HG03039 (cell line): Measurements from ENCODE around the gene PHEX.

Experiments
- ATAC-seq: cut with Tn5 transposase; IDR thresholded peaks from one replicate; pipeline ENCODE4 v1.9.1; 2021; ENCODE audit warnings: mild to moderate bottlenecking, moderate library complexity; ENCODE audit not compliant: unreplicated experiment

Gene PHEX

GRCh38 chrX:22039541-22039940 is 7.4 kb downstream of the PHEX start:
- ATAC-seq, result no peak

DNA sequence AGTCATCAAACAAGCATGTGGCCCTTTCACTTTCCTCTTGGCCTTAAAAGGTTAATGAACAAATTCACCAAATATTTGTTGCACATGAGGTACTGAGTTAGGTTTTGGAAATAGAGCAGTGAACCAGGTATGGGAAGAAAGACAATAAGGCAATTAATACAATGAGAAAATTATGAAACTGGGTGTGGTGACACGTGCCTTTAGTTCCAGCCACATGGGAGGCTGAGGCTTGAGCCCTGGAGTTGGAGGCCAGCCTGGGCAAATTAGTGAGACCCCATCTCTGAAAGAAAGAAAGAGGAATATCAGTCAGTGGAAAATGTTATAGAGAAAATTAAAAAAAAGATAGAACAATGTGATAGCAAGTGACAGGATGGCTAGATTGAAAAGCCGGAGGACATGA is 8.1 kb downstream of the PHEX start:
- ATAC-seq, result no peak

- no peak for ATAC-seq
Measured at GRCh38 chrX:22041907-22042530, 9.9 kb downstream of the PHEX start.

DNA sequence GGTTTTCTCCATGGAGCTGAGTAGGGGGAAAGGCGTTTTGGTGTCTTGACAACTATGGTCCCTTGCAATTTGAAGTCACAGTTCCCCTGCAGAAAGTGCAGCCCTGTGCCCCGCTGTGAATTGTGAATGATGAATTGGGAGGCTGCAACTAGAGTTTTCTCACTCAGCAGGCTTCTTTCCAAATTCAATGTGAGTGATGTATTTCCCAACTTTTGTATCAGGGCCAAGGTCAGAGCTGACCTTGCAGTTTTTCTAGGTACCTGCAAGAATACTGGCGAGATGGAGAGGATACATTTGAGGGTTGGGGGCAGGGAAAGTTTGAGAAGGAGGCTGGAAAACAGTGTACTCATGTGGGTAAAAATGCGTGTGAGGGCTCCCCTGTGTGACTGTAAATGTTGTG is 11.7 kb downstream of the PHEX start:
- no peak for ATAC-seq

GRCh38 chrX:22047468-22047867 is 15.3 kb downstream of the PHEX start:
- no peak for ATAC-seq

DNA sequence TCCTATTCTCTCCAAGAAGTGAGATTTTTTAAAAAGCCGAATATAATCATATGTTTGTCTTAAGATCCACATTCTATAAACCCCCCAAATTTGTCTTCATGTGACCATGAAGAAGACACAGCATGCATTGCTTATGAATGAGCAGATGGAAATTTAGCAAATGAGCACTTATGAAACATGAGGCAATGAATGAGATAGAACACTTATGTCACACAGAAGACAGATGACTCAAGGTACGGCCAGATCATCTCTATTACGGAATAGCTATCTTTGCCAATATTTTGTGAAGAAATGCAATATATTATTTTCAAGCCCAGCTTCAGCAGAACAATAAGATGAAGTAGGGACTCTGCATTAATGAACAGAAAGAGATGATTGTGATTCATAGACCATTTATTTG is 21.4 kb downstream of the PHEX start:
- ATAC-seq, result no peak

- no peak for ATAC-seq
Measured at GRCh38 chrX:22056235-22056634, 24.1 kb downstream of the PHEX start.

DNA sequence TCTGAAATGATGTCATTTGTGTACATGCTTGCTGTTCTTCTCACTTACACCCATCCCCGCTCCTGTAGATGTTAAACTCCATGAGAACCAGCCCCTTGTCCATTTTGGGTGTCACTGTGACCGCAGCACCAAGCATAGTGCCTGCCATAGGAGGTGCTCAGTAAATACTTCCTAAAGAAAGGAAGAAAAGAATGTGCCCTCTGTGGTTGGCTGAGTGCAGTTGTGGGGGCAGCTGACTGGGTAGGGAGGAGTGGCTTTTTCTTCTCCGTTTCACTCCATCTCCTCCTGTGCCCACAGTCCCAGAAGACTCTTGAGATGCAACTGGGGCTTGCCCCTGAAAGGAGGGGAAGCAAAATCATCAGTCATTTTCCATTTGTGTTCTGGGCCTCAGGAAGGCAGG is 25.5 kb downstream of the PHEX start:
- ATAC-seq, result no peak

GRCh38 chrX:22059775-22060174 is 27.6 kb downstream of the PHEX start:
- ATAC-seq, result no peak

DNA sequence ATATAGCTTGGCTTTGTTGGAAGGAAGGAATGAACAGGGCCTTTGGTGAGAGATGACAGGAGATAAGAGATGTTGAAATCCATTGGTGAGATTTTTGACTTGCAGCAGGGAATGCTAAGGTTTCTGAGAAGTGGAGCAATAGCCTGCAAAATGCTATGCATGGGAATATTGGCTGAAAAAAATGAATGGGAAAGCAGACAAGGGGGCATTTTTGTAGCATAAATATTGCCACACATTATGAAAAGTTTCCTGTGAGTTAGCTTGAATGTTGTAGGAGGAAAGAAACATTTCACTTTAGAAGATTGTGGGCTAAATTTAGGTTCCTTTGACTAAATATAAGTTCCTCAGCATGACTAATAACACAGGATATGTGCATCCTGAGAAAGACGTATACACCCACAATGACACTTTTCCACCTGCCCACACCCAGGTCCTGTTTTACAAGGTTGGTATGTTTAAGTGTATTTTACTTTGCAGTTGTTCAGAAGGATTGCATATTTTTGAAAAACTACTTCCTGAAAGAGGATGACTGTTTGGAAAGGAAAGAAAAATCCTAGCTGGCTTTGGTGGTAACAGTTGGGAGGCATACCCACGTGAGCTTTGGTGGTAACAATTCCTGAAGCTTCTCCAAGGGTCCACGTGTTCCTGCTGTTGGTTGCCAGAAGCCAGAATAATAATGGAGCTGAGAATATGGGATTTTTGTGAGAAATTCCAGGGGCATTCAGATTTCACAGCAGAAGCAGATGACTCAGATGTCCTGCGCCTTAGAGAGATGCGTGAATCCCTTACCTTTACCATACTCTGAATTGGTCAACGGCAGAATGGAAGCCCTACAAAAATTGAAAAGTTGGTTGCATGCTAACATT is 28.5 kb downstream of the PHEX start:
- ATAC-seq, result peak; percentile 50

- peak; percentile 79 for ATAC-seq
Measured at GRCh38 chrX:22063284-22063683, 31.2 kb downstream of the PHEX start.

DNA sequence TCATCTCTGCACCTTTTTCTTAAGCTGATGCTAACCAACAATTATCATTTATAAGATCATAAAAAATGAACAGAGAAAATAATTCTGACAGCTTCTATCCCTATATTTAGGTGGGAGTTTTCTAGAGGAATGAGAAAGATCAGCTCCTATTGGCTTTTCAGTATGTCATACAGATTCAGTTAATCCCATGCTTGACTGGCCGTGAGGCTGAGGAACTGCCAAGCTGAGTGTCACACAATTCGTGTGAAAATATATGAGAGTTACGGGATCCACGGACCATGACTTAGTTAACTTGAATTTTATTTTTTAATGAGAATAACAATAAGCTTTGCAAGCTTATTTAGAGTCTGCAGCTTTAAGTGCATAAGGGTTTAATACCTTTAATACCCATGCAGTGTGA is 37.5 kb downstream of the PHEX start:
- ATAC-seq, result no peak

GRCh38 chrX:22073928-22074327 is 41.8 kb downstream of the PHEX start:
- ATAC-seq, result no peak

GRCh38 chrX:22078117-22078516 is 46.0 kb downstream of the PHEX start:
- no peak for ATAC-seq

GRCh38 chrX:22081475-22082092 is 49.5 kb downstream of the PHEX start:
- ATAC-seq, result no peak

- ATAC-seq, result no peak
Measured at GRCh38 chrX:22086003-22086402, 53.9 kb downstream of the PHEX start.

DNA sequence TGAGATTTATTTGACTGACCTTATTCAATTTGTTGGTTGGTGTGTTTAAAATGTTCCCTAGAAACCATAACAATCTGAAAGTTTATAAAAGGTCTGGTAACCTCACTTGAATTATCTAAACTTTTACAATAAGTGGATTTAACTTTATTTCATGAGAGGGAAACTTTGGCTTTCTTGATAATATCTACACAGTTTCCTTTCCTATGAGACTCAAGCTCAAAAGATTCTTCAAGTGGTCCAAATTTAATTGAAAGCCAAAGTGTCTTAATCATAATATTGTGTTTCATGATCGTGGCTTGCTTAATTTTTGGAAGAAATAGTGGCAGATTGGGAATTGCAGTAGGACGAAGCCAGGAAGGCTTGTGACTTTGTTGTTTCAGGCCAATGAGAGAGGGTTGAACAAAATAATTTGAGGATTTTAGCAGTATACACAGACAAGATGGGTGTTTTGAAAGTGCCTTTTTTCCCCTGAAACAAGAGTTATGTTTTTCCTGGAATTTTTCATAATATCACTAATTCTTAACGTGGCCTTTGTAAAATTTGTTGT is 55.0 kb downstream of the PHEX start:
- ATAC-seq, result no peak

GRCh38 chrX:22088326-22088725 is 56.2 kb downstream of the PHEX start:
- no peak for ATAC-seq

- ATAC-seq, result no peak
Measured at GRCh38 chrX:22090181-22090580, 58.1 kb downstream of the PHEX start.

DNA sequence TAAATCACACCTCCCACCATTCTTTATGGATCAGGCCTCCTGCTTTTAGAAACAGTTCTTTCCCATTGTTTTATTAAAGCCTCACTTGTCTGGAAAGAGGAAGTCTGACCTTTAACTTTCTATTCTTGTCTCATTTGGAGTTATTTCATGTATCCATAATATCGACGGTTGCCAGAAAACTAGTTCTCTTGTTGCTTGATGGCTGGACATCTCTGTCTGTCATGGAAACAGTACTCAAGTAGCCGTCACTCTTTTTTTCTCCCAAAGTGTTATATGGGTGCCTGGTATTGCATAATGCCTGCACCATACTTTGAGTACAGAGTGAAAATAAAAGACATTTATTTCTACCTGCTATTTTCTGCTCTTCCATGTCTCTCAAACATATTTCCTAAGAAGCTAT is 61.4 kb downstream of the PHEX start:
- ATAC-seq, result no peak

DNA sequence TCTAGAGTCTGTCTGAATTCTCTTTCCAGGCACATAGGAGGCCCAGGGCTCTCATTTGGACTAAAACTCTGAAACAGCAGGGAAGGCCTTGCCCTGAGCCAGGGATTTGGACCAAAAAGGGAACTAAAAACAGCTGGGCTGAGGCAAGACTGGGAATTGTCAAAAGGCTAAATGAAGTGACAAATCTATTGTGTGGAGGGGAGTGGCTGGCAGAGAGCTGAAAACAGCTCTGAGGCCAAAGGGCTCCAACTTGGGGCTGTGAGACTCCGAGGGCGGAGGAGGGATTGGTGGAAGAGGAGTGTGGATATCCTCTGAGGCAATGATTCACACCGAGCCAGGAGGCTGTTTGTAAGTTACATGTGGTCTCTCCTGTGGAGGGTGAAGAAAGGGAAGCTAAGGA is 63.2 kb downstream of the PHEX start:
- ATAC-seq, result no peak

DNA sequence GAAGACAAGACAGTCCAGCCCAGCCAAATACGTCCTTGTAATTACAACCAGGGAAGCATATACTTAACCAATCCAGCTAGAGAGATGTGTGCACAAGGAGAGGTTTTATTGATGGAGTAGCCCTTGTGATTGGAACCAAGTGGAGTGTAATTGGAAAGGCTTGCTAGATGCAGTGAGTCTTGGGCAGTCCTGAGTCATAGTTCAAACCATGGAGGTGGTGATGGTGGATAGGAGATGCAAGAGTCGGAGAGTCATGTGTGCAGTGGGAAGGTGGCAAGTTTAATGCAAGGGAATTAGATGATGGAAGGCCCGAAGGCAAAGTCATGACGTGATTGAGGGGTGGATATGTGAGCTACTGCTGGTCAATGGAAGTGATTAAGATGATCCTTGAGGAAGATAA is 63.7 kb downstream of the PHEX start:
- ATAC-seq, result no peak
